DOHH2 (cell line): Measurements from ENCODE around the gene FAM98C.
A peak's percentile ranks its signal among the peaks of the same experiment; 100 is the strongest.
"Not testable (repeated sequence)": the region's sequence is repeated elsewhere in the genome, so short reads cannot be mapped to it uniquely, and the experiment has no call there.

Experiments used
- H3F3A ChIP-seq: fragments of 200-600 bp; sonication (generic), shearing (Covaris generic); 2 replicates; pipeline ENCODE4 v1.6.0; 2016; ENCODE audit warnings: antibody characterized with exemption, mild to moderate bottlenecking; ENCODE audit not compliant: control insufficient read depth, insufficient read depth
- H3K27ac ChIP-seq: fragments of 200-600 bp; sonication (generic); 2 replicates; pipeline ENCODE4 v1.5.1; 2014; ENCODE audit warnings: low read depth, mild to moderate bottlenecking, low read length, moderate library complexity
- H3K27me3 ChIP-seq: fragments of 200-600 bp; sonication (generic); 2 replicates; pipeline ENCODE4 v1.6.1; 2014; ENCODE audit warnings: mild to moderate bottlenecking, low read length, mixed read lengths; ENCODE audit not compliant: control insufficient read depth
- H3K36me3 ChIP-seq: fragments of 200-600 bp; sonication (generic); 2 replicates; pipeline ENCODE4 v1.6.1; 2014; ENCODE audit warnings: mild to moderate bottlenecking, low read length, moderate library complexity, mixed read lengths; ENCODE audit not compliant: control insufficient read depth
- H3K4me1 ChIP-seq: fragments of 200-600 bp; sonication (generic); 2 replicates; pipeline ENCODE4 v1.6.1; 2014; ENCODE audit warnings: mild to moderate bottlenecking, low read length, mixed read lengths; ENCODE audit not compliant: control insufficient read depth
- H3K4me2 ChIP-seq: fragments of 200-600 bp; sonication (generic); 2 replicates; pipeline ENCODE4 v1.6.0; 2014; ENCODE audit warnings: mild to moderate bottlenecking, low read length, moderate library complexity
- H3K4me3 ChIP-seq: fragments of 200-600 bp; sonication (generic); 2 replicates; pipeline ENCODE4 v1.5.1; 2014; ENCODE audit warnings: mild to moderate bottlenecking, low read length, mixed read lengths
- H3K79me2 ChIP-seq: fragments of 200-600 bp; sonication (generic); 2 replicates; pipeline ENCODE4 v1.6.1; 2014; ENCODE audit warnings: mild to moderate bottlenecking, low read length, mixed read lengths; ENCODE audit not compliant: control insufficient read depth
- H3K9me2 ChIP-seq: fragments of 200-600 bp; sonication (generic); replicated peaks from 2 replicates; pipeline ENCODE4 v1.6.1; 2014; ENCODE audit warnings: mild to moderate bottlenecking, low read length, mixed read lengths; ENCODE audit not compliant: control insufficient read depth
- H3K9me3 ChIP-seq: fragments of 200-600 bp; sonication (generic); 2 replicates; pipeline ENCODE4 v1.6.1; 2014; ENCODE audit warnings: antibody characterized with exemption, low read length, mixed read lengths; ENCODE audit not compliant: control insufficient read depth, insufficient read depth
- H4K20me1 ChIP-seq: fragments of 200-600 bp; sonication (generic); 2 replicates; pipeline ENCODE4 v1.6.0; 2014; ENCODE audit warnings: low read depth, mild to moderate bottlenecking, antibody characterized with exemption, low read length, moderate library complexity; ENCODE audit not compliant: control insufficient read depth, insufficient read depth
- EZH2phosphoT487 ChIP-seq: fragments of 200-600 bp; sonication (generic); IDR thresholded peaks from 2 replicates; pipeline ENCODE4 v1.6.1; 2017; ENCODE audit warnings: borderline replicate concordance, mild to moderate bottlenecking, antibody characterized with exemption, low read length, moderate library complexity, mixed read lengths
- TF ChIP-seq, protein P1 (sequence below): fragments of 200-600 bp; sonication (generic); IDR thresholded peaks from one replicate; pipeline ENCODE4 v1.5.1; 2014; ENCODE audit warnings: antibody characterized with exemption, mild to moderate bottlenecking, low read depth, low read length; ENCODE audit not compliant: poor library complexity, severe bottlenecking

The FAM98C gene

DNA sequence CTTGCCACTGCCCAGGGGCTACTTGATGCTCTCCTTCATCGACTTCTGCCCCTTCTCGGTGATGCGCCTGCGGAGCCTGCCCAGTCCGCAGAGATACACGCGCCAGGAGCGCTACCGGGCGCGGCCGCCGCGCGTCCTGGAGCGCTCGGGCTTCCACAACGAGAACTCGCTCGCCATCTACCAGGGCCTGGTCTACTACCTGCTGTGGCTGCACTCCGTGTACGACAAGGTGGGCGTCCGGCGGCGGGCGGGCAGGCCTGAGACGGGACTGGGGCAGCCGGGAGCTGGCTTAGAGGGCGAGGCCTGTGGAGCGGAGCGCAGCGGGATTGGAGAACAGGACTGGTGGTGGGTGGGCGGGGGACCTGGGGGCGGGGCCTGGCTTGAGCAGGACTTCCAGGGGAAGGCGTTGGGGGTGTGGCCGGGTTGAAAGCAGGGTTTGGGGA lies 41.2 kb upstream of the FAM98C start:
- Histone ChIP-seq H3K9me3 (no peaks in the 10 kb centered on the region), H3K4me1 (peaks cover 16% of the 10 kb centered on the region), H3K27me3 (peaks cover 42% of the 10 kb centered on the region), H3K36me3 (no peaks in the 10 kb centered on the region), H3F3A (no peaks in the 10 kb centered on the region), H3K9me2 (no peaks in the 10 kb centered on the region), H3K4me3 (peak overlapping the region; percentile 78), H3K4me2 (peak overlapping the region; percentile 88), H3K27ac (no peak overlapping the region), H3K79me2 (no peaks in the 10 kb centered on the region), H4K20me1 (no peaks in the 10 kb centered on the region)
- TF ChIP-seq EZH2phosphoT487: no peak
- TF ChIP-seq, protein P1, sequence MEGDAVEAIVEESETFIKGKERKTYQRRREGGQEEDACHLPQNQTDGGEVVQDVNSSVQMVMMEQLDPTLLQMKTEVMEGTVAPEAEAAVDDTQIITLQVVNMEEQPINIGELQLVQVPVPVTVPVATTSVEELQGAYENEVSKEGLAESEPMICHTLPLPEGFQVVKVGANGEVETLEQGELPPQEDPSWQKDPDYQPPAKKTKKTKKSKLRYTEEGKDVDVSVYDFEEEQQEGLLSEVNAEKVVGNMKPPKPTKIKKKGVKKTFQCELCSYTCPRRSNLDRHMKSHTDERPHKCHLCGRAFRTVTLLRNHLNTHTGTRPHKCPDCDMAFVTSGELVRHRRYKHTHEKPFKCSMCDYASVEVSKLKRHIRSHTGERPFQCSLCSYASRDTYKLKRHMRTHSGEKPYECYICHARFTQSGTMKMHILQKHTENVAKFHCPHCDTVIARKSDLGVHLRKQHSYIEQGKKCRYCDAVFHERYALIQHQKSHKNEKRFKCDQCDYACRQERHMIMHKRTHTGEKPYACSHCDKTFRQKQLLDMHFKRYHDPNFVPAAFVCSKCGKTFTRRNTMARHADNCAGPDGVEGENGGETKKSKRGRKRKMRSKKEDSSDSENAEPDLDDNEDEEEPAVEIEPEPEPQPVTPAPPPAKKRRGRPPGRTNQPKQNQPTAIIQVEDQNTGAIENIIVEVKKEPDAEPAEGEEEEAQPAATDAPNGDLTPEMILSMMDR: no peak

DNA sequence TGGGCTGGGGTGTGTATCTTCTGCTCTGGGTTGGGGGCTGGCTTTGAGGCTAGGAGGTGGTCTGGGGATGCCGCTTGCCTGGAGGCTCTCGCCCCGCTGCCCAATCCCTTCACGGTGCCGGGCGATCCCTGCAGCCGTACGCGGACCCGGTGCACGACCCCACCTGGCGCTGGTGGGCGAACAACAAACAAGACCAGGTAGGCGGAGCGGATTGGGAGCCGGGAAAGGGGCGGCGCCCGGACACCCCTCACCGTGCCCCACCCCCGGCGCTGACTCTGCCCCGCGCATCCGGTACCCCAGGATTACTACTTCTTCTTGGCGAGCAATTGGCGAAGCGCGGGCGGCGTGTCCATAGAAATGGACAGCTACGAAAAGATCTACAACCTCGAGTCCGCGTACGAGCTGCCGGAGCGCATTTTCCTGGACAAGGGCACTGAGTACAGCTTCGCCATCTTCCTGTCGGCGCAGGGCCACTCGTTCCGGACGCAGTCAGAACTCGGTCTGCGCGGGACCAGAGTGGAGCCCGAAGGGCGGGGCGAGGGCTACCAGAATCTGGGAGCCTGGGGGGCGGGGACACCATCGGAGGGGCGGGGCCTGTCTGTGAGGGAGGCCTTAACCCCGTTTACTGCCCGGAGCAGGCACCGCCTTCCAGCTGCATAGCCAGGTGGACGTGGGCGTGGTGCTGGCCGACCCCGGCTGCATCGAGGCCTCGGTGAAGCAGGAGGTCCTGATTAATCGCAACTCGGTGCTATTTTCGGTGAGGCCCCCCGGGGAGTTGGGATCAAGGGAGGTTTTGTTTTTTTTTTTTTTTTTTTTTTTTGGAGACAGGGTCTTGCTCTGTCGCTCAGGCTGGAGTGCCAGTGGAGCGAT lies 40.6 kb upstream of the FAM98C start:
- peak overlapping the region; percentile 78 for H3K4me3 ChIP-seq
- H3K9me3 ChIP-seq: no peaks in the 10 kb centered on the region
- no peaks in the 10 kb centered on the region for H4K20me1 ChIP-seq
- peaks cover 39% of the 10 kb centered on the region for H3K27me3 ChIP-seq
- no peaks in the 10 kb centered on the region for H3F3A ChIP-seq
- H3K4me1 ChIP-seq: peaks cover 16% of the 10 kb centered on the region
- no peak for TF ChIP-seq EZH2phosphoT487
- TF ChIP-seq, protein P1: no peak
- no peaks in the 10 kb centered on the region for H3K79me2 ChIP-seq
- no peaks in the 10 kb centered on the region for H3K9me2 ChIP-seq
- H3K4me2 ChIP-seq: peak overlapping the region; percentile 88
- no peak overlapping the region for H3K27ac ChIP-seq
- no peaks in the 10 kb centered on the region for H3K36me3 ChIP-seq

DNA sequence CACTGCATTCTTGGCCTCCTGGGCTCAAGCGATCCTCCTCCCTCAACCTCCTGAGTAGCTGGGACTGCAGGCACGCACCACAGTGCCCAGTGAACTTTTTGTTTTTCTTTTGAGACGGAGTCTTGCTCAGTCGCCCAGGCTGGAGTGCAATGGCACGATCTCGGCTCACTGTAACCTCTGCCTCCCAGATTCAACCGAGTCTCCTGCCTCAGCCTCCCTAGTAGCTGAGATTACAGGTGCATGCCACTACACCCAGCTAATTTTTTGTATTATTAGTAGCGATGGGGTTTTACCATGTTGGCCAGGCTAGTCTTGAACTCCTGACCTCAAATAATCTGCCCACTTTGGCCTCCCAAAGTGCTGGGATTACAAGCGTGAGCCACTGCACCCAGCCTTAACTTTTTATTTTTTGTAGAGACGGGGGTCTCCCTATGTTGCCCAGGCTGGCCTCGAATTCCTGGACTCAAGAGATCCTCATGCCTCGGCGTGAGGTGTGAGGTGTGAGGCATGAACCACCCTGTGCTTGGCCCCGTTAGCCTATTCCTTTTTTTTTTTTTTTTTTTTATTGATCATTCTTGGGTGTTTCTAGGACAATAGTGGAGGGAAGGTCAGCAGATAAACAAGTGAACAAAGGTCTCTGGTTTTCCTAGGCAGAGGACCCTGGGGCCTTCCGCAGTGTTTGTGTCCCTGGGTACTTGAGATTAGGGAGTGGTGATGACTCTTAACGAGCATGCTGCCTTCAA lies 39.8 kb upstream of the FAM98C start:
- H3F3A ChIP-seq, H3K9me2 ChIP-seq, H3K79me2 ChIP-seq, H4K20me1 ChIP-seq, H3K9me3 ChIP-seq, H3K36me3 ChIP-seq, H3K27ac ChIP-seq: not testable (repeated sequence)
- peak overlapping the region; percentile 88 for H3K4me2 ChIP-seq
- H3K4me3 ChIP-seq: peak overlapping the region; percentile 78
- peaks cover 35% of the 10 kb centered on the region for H3K27me3 ChIP-seq
- H3K4me1 ChIP-seq: peaks cover 16% of the 10 kb centered on the region

DNA sequence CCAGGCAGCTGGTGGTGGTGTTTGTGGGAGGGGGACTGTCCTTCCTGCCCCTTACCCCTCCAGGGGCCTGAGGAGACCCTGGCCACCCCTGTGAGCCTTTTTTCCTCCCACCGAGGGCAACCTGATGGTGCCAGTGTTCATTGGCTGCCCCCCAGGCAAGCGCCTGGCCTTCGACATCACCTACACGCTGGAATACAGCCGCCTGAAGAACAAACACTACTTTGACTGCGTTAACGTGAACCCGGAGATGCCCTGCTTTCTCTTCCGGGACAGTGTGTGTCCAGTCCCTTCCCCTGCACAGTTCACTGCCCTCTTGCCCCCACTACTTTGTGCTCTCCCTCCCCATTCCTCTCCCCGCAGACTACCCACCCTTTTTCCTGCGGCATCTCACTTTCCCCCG lies 35.9 kb upstream of the FAM98C start:
- no peaks in the 10 kb centered on the region for H4K20me1 ChIP-seq
- no peak overlapping the region for H3K4me3 ChIP-seq
- H3K9me3 ChIP-seq: no peaks in the 10 kb centered on the region
- no peak overlapping the region for H3K4me2 ChIP-seq
- no peaks in the 10 kb centered on the region for H3K36me3 ChIP-seq
- no peaks in the 10 kb centered on the region; the same call in none of the 2 replicates for H3K27me3 ChIP-seq
- H3K27ac ChIP-seq: no peak overlapping the region
- no peaks in the 10 kb centered on the region for H3K9me2 ChIP-seq
- TF ChIP-seq EZH2phosphoT487: no peak
- TF ChIP-seq, protein P1: no peak
- peaks cover 9% of the 10 kb centered on the region for H3K4me1 ChIP-seq
- H3K79me2 ChIP-seq: no peaks in the 10 kb centered on the region
- H3F3A ChIP-seq: no peaks in the 10 kb centered on the region
